K562 (cell line): Measurements from ENCODE around the gene HSPA8. TPM values are rescaled to one million over a fixed set of nuclear protein-coding genes. Genes with fewer than 3 reads are reported as not detected.
A peak's percentile ranks its signal among the peaks of the same experiment; 100 is the strongest.

Experiments used
- ATAC-seq: fragments of 200-7000 bp; cut with Tn5 transposase; 3 replicates; pipeline ENCODE4 v1.9.1; 2020; ENCODE audit warnings: moderate library complexity
- BruUV-seq: library from RNA; stranded (reverse); fragments of 400-500 nt; replicated peaks from 2 replicates; lab custom pipeline; 2021; lab: Mats Ljungman, UMichigan
- CTCF ChIA-PET: fragments of 300-600 bp; formaldehyde crosslinking; extraction: SDS; loops from one replicate; lab custom pipeline; 2021; ENCODE audit warnings: low intra/inter-chr PET ratio; lab: Yijun Ruan, JAX
- POLR2A ChIA-PET: fragments of 300-600, 350-650 bp; sonication (Branson Sonifier 250); formaldehyde crosslinking; extraction: SDS; loops from one replicate; lab custom pipeline; 2021; ENCODE audit warnings: antibody characterized with exemption, inconsistent platforms; lab: Yijun Ruan, JAX
- DNase-seq, 4 experiments: peaks; one replicate each; pipeline versions ENCODE4 v3.0.0 to v3.0.0-alpha.2; 2011 to 2018; ENCODE audit warnings: low spot score in 3 of 4, mixed read lengths in 3 of 4; ENCODE audit errors: extremely low read depth in 1 of 4
- FAIRE-seq: peaks from 2 replicates; lab custom pipeline; 2011; peaks lifted over from hg19 to GRCh38; lab: Jason Lieb, UNC
- H2AFZ ChIP-seq: 2 replicates; pipeline ENCODE4 v1.6.0; 2011; ENCODE audit warnings: low read depth, low read length, control low read depth, inconsistent platforms
- H3K27ac ChIP-seq: fragments of 200-600 bp; 3 replicates; pipeline ENCODE4 v1.8.0; 2011; ENCODE audit warnings: low read depth, mild to moderate bottlenecking, control low read depth, inconsistent platforms, low read length, moderate library complexity, mixed read lengths; ENCODE audit errors: extremely low read depth
- H3K27me3 ChIP-seq, 2 experiments: fragments of 300-600 bp in 1 of 2; 2 replicates in 1 of 2; 3 replicates in 1 of 2; pipeline versions ENCODE4 v1.6.0 to v1.8.0; 2011; ENCODE audit warnings: inconsistent platforms in 2 of 2, low read length in 2 of 2, mild to moderate bottlenecking in 1 of 2, mixed read lengths in 1 of 2, moderate library complexity in 1 of 2; ENCODE audit not compliant: control insufficient read depth in 2 of 2, insufficient read depth in 2 of 2
- H3K36me3 ChIP-seq: fragments of 300-600 bp; 3 replicates; pipeline ENCODE4 v1.8.0; 2011; ENCODE audit warnings: mild to moderate bottlenecking, low read length, inconsistent platforms; ENCODE audit not compliant: control insufficient read depth, insufficient read depth
- H3K4me1 ChIP-seq, 2 experiments: fragments of 200-600 bp in 1 of 2; replicated peaks in 1 of 2; 2 replicates in 1 of 2; 3 replicates in 1 of 2; pipeline versions ENCODE4 v1.5.1 to v1.8.0; 2011; ENCODE audit warnings: inconsistent platforms in 2 of 2, low read length in 2 of 2, mild to moderate bottlenecking in 1 of 2, mixed read lengths in 1 of 2, moderate library complexity in 1 of 2; ENCODE audit not compliant: control insufficient read depth in 2 of 2, insufficient read depth in 2 of 2
- H3K4me2 ChIP-seq: 2 replicates; pipeline ENCODE4 v1.6.1; 2011; ENCODE audit warnings: low read length, control low read depth, inconsistent platforms, mixed read lengths; ENCODE audit not compliant: insufficient read depth
- H3K4me3 ChIP-seq: fragments of 200-600 bp; sonication (generic), shearing (Covaris generic); 2 replicates; pipeline ENCODE4 v1.5.1; 2016; ENCODE audit warnings: control low read depth, inconsistent platforms
- H3K79me2 ChIP-seq: fragments of 200-600 bp; 3 replicates; pipeline ENCODE4 v1.8.0; 2011; ENCODE audit warnings: low read length, inconsistent platforms; ENCODE audit not compliant: control insufficient read depth, insufficient read depth
- H3K9ac ChIP-seq, 2 experiments: 2 replicates each; pipeline versions ENCODE4 v1.6.0 to v1.6.1; 2011; ENCODE audit warnings: low read depth in 2 of 2, low read length in 2 of 2, control low read depth in 1 of 2, inconsistent platforms in 1 of 2, mild to moderate bottlenecking in 1 of 2, mixed read lengths in 1 of 2; ENCODE audit not compliant: insufficient read depth in 1 of 2
- H3K9me1 ChIP-seq: one replicate; pipeline ENCODE4 v1.6.0; 2011; ENCODE audit warnings: inconsistent platforms, mild to moderate bottlenecking, low read length, moderate library complexity; ENCODE audit not compliant: control insufficient read depth, insufficient read depth
- H3K9me3 ChIP-seq: replicated peaks from 2 replicates; pipeline ENCODE4 v1.5.1; 2011; ENCODE audit warnings: low read depth, low read length, inconsistent platforms; ENCODE audit not compliant: control insufficient read depth, insufficient read depth
- H4K20me1 ChIP-seq: replicated peaks from 2 replicates; pipeline ENCODE4 v1.6.1; 2011; ENCODE audit warnings: low read length, inconsistent platforms, mixed read lengths; ENCODE audit not compliant: control insufficient read depth, insufficient read depth
- CBFA2T3 ChIP-seq: fragments of 450-650 bp; IDR thresholded peaks from 2 replicates; pipeline ENCODE4 v1.6.1; 2017
- EP300 ChIP-seq: IDR thresholded peaks from 2 replicates; pipeline ENCODE4 v1.6.1; 2012; ENCODE audit warnings: low read length, improper control_type of control experiment
- KDM1A ChIP-seq, 2 experiments: fragments of 450-650 bp; IDR thresholded peaks; 2 replicates each; pipeline ENCODE4 v1.6.1; 2016; ENCODE audit warnings: mild to moderate bottlenecking in 2 of 2
- MYC ChIP-seq, 2 experiments: fragments of 250-450 bp in 1 of 2; sonication (Bioruptor Pico) in 1 of 2; IDR thresholded peaks; 2 replicates each; pipeline versions ENCODE4 v1.5.1 to v1.6.1; 2012 to 2021; ENCODE audit warnings: low read depth in 2 of 2, borderline replicate concordance in 1 of 2, improper control_type of control experiment in 1 of 2, low read length in 1 of 2, mild to moderate bottlenecking in 1 of 2, moderate library complexity in 1 of 2
- NFATC3 ChIP-seq: fragments of 450-650 bp; IDR thresholded peaks from 2 replicates; pipeline ENCODE4 v1.6.1; 2017; ENCODE audit warnings: mild to moderate bottlenecking
- NONO ChIP-seq, 2 experiments: fragments of 200-400 bp in 1 of 2; fragments of 450-650 bp in 1 of 2; formaldehyde crosslinking in 1 of 2; IDR thresholded peaks; 2 replicates each; pipeline ENCODE4 v1.6.1; 2017; ENCODE audit warnings: low read depth in 2 of 2, mild to moderate bottlenecking in 2 of 2, moderate library complexity in 2 of 2, low read length in 1 of 2
- SMARCE1 ChIP-seq: fragments of 450-650 bp; IDR thresholded peaks from 2 replicates; pipeline ENCODE4 v1.7.1; 2016; ENCODE audit warnings: mild to moderate bottlenecking
- SRSF9 ChIP-seq: fragments of 200-400 bp; formaldehyde crosslinking; IDR thresholded peaks from 2 replicates; pipeline ENCODE4 v1.6.1; 2017; ENCODE audit warnings: low read depth, low read length, borderline replicate concordance
- ZC3H11A ChIP-seq: IDR thresholded peaks from 2 replicates; pipeline ENCODE4 v1.6.1; 2012; ENCODE audit warnings: low read depth, low read length, improper control_type of control experiment
- ZFX ChIP-seq: sonication (generic); formaldehyde crosslinking; IDR thresholded peaks from 2 replicates; pipeline ENCODE4 v1.8.0; 2022; ENCODE audit warnings: mild to moderate bottlenecking, missing genetic modification reagents, moderate library complexity
- ZNF239 ChIP-seq: fragments of 250-450 bp; sonication (Bioruptor Pico); IDR thresholded peaks from 2 replicates; pipeline ENCODE4 v1.4.0; 2020; ENCODE audit warnings: mild to moderate bottlenecking
- WGBS: fragments of 100-300 bp; shearing (Covaris generic); methylation state at CpG from one replicate; pipeline ENCODE4 v1.1.6; 2016; ENCODE audit warnings: low coverage, mixed read lengths; ENCODE audit not compliant: insufficient coverage; ENCODE audit errors: missing lambda C conversion rate; 5-methylcytosine and 5-hydroxymethylcytosine counted together
- in situ Hi-C: fragments of 300-500 bp; cut with MboI; formaldehyde crosslinking; loops from 4 replicates; pipeline ENCODE4 v1.15.0; 2018; ENCODE audit warnings: inconsistent platforms, mixed read lengths
- intact Hi-C: fragments of 100-400 bp; cut with micrococcal nuclease; formaldehyde crosslinking; loops from 2 replicates; pipeline ENCODE4 v1.14.2; 2022
- polyA plus RNA-seq, 8 experiments: library from polyadenylated mRNA; depleted of rRNA in 4 of 8; stranded (reverse) in 5 of 8; unstranded in 3 of 8; fragments of >200 nt; fragmentation: Nextera tagmentation in 2 of 8; fragmentation: Illumina TruSeq in 1 of 8; extraction: Ambion mirVana in 2 of 8; extraction: Trizol in 1 of 8; gene quantifications; 2 replicates each; pipeline versions ENCODE4 v1.2.1 to v1.2.3, GENCODE V29; 2011 to 2014; ENCODE audit warnings: inconsistent platforms in 1 of 8, missing spikeins in 1 of 8
- total RNA-seq, 7 experiments: library from RNA; depleted of rRNA in 6 of 7; stranded (reverse); fragments of >200 nt in 6 of 7; fragmentation: Illumina TruSeq in 2 of 7; extraction: Trizol in 2 of 7; gene quantifications; 2 replicates each; pipeline versions ENCODE4 v1.2.1 to v1.2.3, GENCODE V29; 2011 to 2021; ENCODE audit warnings: low replicate concordance in 1 of 7
- TF ChIP-seq, protein P1 (sequence below): sonication (generic); IDR thresholded peaks from 2 replicates; pipeline ENCODE4 v1.6.1; 2016
- TF ChIP-seq, protein P2 (sequence below), 2 experiments: fragments of 450-650 bp; IDR thresholded peaks; 2 replicates each; pipeline ENCODE4 v1.6.1; 2018; ENCODE audit warnings: mild to moderate bottlenecking in 2 of 2, low read depth in 1 of 2; ENCODE audit not compliant: partially characterized antibody in 2 of 2

HSPA8 gene
- total and polyA plus RNA-seq, 9 of the 15 experiments (the other 6 are each of a cell fraction or from before 2014, with no cell fraction given): 1,250 to 3,966 (median 2,773) TPM

GRCh38 chr11:123063826-123064657 lies 2.1 kb upstream of the HSPA8 start (continued):
- TF ChIP-seq CBFA2T3 (peak; percentile 51), KDM1A (IDR thresholded peaks at IDR 0.05) (peak; percentile 30 to 46; a peak in 2 of 4 replicates), EP300 (peak; percentile 16; the same call in 1 of the 2 replicates)
- TF ChIP-seq, protein P1, sequence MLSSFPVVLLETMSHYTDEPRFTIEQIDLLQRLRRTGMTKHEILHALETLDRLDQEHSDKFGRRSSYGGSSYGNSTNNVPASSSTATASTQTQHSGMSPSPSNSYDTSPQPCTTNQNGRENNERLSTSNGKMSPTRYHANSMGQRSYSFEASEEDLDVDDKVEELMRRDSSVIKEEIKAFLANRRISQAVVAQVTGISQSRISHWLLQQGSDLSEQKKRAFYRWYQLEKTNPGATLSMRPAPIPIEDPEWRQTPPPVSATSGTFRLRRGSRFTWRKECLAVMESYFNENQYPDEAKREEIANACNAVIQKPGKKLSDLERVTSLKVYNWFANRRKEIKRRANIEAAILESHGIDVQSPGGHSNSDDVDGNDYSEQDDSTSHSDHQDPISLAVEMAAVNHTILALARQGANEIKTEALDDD: 0 out of 2 replicates have a peak, but pooled peaks have one; percentile 37

GRCh38 chr11:123062892-123063825 lies 1.2 kb upstream of the HSPA8 start:
- Histone ChIP-seq H3K36me3 (peaks cover 38% of the 10 kb centered on the region), H3K9me3 (no peaks in the 10 kb centered on the region), H3K79me2 (peaks cover 66% of the 10 kb centered on the region), H3K4me2 (peak overlapping the region; percentile 98), H3K4me1 (peaks cover 3 to 17% of the 10 kb centered on the region in 2 experiments; a peak in 3 of 5 replicates), H4K20me1 (peaks cover 34% of the 10 kb centered on the region), H3K9ac (peak overlapping the region; percentile 98 to 100), H3K27ac (peak overlapping the region; percentile 100), H3K4me3 (peak overlapping the region; percentile 89), H2AFZ (peak overlapping the region; percentile 79), H3K27me3 (no peaks in the 10 kb centered on the region), H3K9me1 (peaks cover 6% of the 10 kb centered on the region)
- TSS peak; percentile 69 for BruUV-seq
- POLR2A ChIA-PET: interaction anchor here (0.8 to 2.7 kb wide), 6 partner anchors 10 to 34 kb away, joined by 3 to 20 read pairs (median 6); no protein-coding TSS in a partner anchor
- in situ Hi-C loops (no loop called here), intact Hi-C loops (no loop called here)
- DNase-seq (peak in 3 of 4 experiments; percentile 54 to 69 (median 67)), FAIRE-seq (peak; percentile 37), ATAC-seq (peak; percentile 16; the same call in 2 of the 3 replicates)
- CTCF ChIA-PET: no interaction called here
- 1% methylated on average over 36 of the region's 37 CpGs for WGBS
- peak; percentile 75 for TF ChIP-seq ZFX
- no peak for TF ChIP-seq NFATC3
- no peak for TF ChIP-seq SRSF9
- TF ChIP-seq ZNF239 (CRISPR knock-in tag): no peak
- TF ChIP-seq, protein P2, sequence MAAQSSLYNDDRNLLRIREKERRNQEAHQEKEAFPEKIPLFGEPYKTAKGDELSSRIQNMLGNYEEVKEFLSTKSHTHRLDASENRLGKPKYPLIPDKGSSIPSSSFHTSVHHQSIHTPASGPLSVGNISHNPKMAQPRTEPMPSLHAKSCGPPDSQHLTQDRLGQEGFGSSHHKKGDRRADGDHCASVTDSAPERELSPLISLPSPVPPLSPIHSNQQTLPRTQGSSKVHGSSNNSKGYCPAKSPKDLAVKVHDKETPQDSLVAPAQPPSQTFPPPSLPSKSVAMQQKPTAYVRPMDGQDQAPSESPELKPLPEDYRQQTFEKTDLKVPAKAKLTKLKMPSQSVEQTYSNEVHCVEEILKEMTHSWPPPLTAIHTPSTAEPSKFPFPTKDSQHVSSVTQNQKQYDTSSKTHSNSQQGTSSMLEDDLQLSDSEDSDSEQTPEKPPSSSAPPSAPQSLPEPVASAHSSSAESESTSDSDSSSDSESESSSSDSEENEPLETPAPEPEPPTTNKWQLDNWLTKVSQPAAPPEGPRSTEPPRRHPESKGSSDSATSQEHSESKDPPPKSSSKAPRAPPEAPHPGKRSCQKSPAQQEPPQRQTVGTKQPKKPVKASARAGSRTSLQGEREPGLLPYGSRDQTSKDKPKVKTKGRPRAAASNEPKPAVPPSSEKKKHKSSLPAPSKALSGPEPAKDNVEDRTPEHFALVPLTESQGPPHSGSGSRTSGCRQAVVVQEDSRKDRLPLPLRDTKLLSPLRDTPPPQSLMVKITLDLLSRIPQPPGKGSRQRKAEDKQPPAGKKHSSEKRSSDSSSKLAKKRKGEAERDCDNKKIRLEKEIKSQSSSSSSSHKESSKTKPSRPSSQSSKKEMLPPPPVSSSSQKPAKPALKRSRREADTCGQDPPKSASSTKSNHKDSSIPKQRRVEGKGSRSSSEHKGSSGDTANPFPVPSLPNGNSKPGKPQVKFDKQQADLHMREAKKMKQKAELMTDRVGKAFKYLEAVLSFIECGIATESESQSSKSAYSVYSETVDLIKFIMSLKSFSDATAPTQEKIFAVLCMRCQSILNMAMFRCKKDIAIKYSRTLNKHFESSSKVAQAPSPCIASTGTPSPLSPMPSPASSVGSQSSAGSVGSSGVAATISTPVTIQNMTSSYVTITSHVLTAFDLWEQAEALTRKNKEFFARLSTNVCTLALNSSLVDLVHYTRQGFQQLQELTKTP (IDR thresholded peaks at IDR 0.05; ENCODE audit: low read depth in 1 of 2, partially characterized antibody in 2 of 2): peak in 1 of 2 experiments; percentile 7
- TF ChIP-seq SMARCE1: no peak
- TF ChIP-seq MYC (IDR thresholded peaks at IDR 0.05; ENCODE audit: low read depth, low read length): peak; percentile 36; the same call in 1 of the 2 replicates
- TF ChIP-seq MYC (CRISPR knock-in tag; IDR thresholded peaks at IDR 0.05; ENCODE audit: borderline replicate concordance, low read depth): no peak
- no peak for TF ChIP-seq ZC3H11A
- TF ChIP-seq NONO (IDR thresholded peaks at IDR 0.05; ENCODE audit: low read depth in 2 of 2, low read length in 1 of 2): no peak
